AG09319 (cell line): ENCODE measurements around the gene NRG2.

Experiments
- DNase-seq: peaks from one replicate; pipeline ENCODE4 v3.0.0-alpha.2; 2010; ENCODE audit warnings: low read depth; ENCODE audit errors: extremely low read depth
- TF ChIP-seq, protein P1 (sequence below): IDR thresholded peaks from 2 replicates; pipeline ENCODE4 v1.5.1; 2011; ENCODE audit warnings: low read depth, mild to moderate bottlenecking, inconsistent platforms, low read length, moderate library complexity

The NRG2 gene

DNA sequence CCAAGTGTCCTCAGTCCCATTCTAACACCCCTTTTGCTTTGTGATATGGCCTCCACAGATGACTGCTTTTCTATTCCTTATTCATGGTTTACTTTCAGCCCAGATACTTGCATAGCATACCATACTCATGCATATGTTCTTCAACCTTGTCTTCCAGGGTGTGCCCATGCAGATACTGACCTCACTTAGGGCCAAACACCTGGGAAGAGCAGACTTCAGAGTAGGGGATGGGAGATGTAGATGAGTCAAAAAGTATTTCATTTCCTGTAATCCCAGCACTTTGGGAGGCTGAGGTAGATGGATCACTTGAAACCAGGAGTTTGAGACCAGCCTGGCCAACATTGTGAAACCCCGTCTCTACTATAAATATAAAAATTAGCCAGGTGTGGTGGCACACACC lies 58.3 kb downstream of the NRG2 start:
- no peak for DNase-seq
- TF ChIP-seq, protein P1, sequence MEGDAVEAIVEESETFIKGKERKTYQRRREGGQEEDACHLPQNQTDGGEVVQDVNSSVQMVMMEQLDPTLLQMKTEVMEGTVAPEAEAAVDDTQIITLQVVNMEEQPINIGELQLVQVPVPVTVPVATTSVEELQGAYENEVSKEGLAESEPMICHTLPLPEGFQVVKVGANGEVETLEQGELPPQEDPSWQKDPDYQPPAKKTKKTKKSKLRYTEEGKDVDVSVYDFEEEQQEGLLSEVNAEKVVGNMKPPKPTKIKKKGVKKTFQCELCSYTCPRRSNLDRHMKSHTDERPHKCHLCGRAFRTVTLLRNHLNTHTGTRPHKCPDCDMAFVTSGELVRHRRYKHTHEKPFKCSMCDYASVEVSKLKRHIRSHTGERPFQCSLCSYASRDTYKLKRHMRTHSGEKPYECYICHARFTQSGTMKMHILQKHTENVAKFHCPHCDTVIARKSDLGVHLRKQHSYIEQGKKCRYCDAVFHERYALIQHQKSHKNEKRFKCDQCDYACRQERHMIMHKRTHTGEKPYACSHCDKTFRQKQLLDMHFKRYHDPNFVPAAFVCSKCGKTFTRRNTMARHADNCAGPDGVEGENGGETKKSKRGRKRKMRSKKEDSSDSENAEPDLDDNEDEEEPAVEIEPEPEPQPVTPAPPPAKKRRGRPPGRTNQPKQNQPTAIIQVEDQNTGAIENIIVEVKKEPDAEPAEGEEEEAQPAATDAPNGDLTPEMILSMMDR, result no peak

DNA sequence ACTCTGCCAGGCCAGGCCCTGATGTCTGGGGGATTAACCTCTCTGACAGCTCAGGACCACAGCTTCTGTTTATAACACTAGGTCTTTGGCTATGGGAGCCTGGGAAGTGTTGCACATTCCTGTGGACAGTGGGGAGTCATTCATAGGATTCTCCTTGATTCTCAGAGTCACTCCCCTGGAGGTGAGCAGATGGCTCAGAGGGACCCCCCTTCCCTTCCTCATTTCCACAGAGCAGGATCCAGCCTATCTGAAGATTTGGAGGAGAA lies 60.2 kb downstream of the NRG2 start:
- no peak for DNase-seq
- TF ChIP-seq, protein P1, result no peak

DNA sequence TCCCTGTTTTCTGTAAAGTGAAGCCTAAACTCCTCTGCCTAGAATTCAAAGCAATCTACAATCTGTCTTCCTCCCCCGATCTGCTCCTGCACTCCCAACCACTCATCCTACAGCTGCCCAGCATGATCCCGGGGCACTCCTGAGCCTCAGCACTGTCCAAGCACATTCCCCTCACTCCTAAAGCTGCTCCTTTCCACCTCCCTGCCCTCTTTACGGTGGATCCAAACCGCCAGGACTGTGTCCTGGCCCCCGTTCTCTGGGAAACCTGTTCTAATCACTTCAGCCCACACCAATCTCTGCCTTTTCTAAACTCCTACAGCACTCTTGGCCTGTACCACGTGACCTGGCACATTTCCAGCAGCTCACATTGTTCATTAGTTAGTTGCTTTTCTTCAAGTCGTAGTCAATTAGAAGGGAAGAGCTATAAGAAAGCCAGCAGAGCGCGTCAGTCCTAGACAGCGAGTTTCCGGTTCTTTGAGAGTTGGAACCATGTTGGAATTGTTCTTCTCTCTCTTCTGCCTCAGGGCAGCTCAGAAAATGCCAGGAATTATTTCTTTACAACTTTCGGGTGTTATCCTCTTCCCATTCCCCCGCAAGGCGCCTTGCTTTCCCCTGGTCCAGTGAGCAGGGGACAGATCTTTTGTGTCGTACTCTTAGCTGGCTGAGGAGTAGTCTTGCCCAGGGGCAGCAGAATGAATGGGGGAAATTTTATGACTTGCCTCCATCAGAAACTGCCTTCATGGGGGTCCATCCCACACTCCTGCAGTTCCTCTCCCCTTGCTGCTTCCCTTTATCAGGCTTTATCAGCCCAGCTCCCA lies 60.7 kb downstream of the NRG2 start:
- no peak for DNase-seq
- TF ChIP-seq, protein P1, result no peak

DNA sequence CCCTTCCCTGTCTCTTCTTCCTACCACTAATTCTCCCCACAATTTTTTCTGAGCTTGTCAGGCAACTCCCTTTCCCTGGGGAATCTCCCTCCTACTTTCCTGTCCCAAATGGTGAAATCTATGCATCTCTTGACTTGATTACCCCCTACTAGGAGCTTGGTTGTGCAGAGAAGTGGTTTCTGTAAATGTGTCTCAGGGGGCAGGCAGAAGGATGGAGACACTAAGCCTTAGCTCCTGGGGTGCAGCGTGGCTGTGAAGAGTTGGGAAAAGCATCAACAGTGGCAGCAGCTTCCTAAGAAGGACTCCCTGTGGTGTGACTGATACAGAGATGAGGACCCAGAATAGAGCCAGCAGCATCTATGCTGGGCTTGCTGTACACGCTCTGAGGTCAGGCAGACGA lies 62.3 kb downstream of the NRG2 start:
- no peak for DNase-seq
- TF ChIP-seq, protein P1, result no peak

DNA sequence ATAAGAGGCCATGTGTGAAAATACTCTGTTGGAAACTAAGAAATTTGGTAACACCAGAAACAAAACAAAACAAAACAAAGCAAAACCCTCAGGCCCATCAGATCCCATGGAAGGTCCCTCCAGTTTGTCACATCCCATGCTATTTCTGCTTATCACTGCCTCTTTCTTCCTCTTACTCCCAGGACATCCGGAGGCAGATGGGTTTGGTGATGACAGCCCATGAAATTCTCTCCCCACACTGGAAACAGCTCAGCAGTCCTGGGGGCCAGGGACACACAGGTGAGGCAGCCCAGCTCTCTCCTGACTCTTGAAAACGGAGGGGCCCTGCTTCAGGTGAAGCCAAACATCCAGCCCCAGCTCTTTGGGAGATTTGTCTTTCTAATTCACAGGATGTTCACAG lies 63.2 kb downstream of the NRG2 start:
- DNase-seq, result no peak
- TF ChIP-seq, protein P1, result no peak

DNA sequence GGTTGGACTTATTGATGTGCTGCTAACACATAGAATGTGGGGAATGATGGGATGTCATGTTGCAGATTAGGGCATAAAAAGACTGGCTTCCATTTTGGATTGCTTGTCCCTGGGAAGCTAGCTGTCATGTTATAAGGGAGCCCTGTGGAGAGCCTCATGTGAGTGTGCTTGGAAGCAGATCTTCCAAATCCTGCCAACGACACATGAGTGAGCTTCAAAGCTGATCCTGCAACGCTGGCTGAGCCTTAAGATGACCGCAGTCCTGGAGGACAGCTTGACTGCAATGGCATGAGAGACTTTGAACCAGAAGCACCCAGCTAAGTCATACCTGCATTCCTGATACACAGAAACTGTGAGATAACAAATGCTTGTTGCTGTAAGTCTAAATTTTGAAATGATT lies 63.6 kb downstream of the NRG2 start:
- DNase-seq, result no peak
- TF ChIP-seq, protein P1, result no peak

DNA sequence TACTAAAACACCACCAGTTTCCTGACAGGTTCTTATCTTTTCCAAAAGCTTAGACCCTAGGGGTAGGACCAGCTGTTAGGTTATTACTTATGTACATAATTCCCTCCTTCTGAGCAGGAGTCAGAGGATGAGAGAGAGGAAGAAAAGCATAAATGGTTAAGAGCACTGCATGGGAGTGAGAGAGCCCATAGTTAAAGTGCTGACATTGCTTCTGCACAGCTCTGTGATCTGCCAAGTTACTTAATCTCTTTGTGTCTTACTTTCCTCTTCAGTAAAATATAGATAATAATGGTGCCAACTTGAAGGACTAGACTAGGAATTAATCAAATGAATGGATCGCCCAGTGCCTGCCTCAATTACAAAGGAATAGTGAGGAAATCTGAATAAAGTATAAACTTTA lies 66.4 kb downstream of the NRG2 start:
- DNase-seq, result no peak
- TF ChIP-seq, protein P1, result no peak
